SIG-M5 treated with dmso at 0.1 percent for 504 hours (cell line): Measurements from ENCODE around the gene SCYL1.

Experiments used
- DNase-seq: peaks from one replicate; lab custom pipeline; 2025; ENCODE audit not compliant: unreplicated experiment; lab: John Stamatoyannopoulos, UW

The SCYL1 gene

DNA sequence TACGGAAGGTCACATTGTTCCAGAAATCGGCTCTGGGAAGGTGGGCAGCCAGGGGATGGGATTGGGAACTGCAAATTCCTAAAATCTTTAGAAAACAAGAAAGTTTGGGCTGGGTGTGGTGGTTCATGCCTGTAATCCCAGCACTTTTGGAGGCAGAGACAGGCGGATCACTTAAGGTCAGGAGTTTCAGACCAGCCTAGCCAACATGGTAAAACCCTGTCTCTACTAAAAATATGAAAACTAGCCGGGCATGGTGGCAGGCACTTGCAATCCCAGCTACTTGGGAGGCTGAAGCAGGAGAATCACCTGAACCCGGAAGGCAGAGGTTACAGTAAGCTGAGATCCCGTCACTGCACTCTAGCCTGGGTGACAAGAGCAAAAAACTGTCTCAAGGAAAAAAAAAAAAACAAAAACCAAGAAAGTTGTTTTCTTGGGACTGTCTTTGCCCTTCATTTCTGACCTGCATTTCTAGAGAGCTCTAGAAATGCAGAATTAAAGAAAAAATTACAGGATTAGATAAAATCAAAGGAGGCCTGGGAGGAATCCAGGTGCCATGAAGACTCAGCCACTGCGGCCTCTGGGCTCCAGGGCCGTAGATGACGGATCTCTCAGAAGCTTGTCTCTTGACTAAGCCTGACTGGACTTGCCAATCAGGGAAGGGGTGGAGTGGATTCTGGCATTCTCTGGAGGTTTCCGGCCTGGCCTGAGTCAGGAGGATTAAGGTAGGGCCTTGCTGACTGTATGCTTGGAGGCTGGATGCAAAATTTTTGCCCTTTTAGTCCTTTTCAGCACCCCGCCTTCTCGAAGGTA, 31.3 kb upstream of the SCYL1 start:
- no peak for DNase-seq

DNA sequence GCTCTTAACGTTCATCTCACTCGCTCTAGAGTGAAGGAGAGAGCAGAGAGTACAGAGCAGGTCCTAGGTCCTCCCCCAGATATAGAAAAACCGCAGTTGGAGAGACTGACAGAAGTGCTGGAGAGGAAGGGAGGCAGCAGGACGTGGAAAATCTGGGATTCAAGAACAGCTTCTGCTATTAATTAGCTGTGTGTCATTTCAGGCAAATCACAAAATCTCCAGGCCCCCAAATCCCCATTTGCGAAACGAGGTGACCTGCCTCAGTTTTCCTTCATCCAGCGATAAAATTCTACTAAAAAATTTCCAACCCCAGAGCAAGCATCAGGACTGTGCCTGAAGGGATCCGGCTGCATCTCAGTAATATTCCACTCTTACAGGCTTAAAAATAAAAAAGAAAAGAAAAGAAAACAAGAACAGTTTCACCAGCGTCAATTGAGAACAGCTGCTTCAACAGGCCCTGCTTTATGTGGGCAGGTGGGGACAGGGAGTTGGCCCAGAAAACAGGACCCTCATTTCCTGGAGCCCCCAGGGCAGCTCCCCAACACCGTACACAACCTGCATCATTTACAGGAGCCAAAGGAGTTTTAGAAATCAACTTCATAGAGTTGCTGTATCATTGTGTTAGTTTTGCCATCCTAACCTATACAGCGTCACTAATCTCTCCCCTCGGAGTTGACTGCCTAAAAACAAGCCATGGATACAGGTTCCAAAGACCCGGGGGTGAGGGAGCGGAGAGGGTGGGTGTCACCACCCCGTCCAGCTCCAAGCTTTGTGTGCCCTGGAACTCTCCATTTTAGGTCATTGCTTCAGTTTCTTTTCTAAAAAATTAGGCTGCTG, 28.4 kb upstream of the SCYL1 start:
- no peak for DNase-seq

DNA sequence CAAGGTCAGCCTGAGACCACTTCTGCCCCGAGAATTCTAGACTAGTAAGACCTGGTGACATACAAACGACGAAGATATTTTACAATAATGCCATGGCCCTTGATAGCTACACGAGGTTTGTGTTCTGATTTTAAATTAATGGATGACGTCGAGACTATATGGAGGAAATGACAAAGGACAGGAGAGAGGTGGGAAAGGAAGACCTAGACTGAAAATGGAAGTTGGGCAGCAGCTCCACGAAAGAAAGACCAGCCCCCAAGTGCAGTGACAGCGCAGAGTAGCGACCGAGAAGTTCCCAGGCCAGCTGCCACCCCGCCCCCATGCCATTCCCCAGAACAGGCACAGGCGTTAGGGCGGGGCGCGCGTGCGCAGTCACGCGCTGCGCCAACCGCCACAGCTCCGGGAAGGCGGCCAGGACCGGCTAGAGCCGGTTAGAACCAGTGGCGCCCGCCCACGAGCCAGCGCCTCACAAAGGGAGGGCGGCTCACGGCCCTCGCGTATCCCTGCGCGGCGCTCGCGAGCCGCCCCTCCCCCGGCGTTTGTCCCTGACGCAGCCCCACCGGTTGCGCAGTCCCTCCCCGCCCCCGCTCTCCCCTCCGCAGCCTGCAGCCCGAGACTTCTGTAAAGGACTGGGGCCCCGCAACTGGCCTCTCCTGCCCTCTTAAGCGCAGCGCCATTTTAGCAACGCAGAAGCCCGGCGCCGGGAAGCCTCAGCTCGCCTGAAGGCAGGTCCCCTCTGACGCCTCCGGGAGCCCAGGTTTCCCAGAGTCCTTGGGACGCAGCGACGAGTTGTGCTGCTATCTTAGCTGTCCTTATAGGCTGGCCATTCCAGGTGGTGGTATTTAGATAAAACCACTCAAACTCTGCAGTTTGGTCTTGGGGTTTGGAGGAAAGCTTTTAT, 27.5 kb upstream of the SCYL1 start:
- DNase-seq = peak; percentile 99

DNA sequence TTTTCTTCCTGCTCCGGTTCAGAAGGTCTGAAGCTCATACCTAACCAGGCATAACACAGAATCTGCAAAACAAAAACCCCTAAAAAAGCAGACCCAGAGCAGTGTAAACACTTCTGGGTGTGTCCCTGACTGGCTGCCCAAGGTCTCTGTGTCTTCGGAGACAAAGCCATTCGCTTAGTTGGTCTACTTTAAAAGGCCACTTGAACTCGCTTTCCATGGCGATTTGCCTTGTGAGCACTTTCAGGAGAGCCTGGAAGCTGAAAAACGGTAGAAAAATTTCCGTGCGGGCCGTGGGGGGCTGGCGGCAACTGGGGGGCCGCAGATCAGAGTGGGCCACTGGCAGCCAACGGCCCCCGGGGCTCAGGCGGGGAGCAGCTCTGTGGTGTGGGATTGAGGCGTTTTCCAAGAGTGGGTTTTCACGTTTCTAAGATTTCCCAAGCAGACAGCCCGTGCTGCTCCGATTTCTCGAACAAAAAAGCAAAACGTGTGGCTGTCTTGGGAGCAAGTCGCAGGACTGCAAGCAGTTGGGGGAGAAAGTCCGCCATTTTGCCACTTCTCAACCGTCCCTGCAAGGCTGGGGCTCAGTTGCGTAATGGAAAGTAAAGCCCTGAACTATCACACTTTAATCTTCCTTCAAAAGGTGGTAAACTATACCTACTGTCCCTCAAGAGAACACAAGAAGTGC, 26.7 kb upstream of the SCYL1 start:
- peak; percentile 74 for DNase-seq

DNA sequence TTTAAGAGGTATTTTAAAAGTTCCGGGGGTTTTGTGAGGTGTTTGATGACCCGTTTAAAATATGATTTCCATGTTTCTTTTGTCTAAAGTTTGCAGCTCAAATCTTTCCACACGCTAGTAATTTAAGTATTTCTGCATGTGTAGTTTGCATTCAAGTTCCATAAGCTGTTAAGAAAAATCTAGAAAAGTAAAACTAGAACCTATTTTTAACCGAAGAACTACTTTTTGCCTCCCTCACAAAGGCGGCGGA, 26.2 kb upstream of the SCYL1 start:
- no peak for DNase-seq

DNA sequence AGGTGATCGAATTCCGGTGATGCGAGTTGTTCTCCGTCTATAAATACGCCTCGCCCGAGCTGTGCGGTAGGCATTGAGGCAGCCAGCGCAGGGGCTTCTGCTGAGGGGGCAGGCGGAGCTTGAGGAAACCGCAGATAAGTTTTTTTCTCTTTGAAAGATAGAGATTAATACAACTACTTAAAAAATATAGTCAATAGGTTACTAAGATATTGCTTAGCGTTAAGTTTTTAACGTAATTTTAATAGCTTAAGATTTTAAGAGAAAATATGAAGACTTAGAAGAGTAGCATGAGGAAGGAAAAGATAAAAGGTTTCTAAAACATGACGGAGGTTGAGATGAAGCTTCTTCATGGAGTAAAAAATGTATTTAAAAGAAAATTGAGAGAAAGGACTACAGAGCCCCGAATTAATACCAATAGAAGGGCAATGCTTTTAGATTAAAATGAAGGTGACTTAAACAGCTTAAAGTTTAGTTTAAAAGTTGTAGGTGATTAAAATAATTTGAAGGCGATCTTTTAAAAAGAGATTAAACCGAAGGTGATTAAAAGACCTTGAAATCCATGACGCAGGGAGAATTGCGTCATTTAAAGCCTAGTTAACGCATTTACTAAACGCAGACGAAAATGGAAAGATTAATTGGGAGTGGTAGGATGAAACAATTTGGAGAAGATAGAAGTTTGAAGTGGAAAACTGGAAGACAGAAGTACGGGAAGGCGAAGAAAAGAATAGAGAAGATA, 25.7 kb upstream of the SCYL1 start, which contains the start of gene MALAT1:
Gene MALAT1, plus strand, starts transcription at position 69 of the 736 bp plus-strand sequence.
- peak; percentile 89 for DNase-seq

DNA sequence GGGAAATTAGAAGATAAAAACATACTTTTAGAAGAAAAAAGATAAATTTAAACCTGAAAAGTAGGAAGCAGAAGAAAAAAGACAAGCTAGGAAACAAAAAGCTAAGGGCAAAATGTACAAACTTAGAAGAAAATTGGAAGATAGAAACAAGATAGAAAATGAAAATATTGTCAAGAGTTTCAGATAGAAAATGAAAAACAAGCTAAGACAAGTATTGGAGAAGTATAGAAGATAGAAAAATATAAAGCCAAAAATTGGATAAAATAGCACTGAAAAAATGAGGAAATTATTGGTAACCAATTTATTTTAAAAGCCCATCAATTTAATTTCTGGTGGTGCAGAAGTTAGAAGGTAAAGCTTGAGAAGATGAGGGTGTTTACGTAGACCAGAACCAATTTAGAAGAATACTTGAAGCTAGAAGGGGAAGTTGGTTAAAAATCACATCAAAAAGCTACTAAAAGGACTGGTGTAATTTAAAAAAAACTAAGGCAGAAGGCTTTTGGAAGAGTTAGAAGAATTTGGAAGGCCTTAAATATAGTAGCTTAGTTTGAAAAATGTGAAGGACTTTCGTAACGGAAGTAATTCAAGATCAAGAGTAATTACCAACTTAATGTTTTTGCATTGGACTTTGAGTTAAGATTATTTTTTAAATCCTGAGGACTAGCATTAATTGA, 25.0 kb upstream of the SCYL1 start:
- peak; percentile 59 for DNase-seq

DNA sequence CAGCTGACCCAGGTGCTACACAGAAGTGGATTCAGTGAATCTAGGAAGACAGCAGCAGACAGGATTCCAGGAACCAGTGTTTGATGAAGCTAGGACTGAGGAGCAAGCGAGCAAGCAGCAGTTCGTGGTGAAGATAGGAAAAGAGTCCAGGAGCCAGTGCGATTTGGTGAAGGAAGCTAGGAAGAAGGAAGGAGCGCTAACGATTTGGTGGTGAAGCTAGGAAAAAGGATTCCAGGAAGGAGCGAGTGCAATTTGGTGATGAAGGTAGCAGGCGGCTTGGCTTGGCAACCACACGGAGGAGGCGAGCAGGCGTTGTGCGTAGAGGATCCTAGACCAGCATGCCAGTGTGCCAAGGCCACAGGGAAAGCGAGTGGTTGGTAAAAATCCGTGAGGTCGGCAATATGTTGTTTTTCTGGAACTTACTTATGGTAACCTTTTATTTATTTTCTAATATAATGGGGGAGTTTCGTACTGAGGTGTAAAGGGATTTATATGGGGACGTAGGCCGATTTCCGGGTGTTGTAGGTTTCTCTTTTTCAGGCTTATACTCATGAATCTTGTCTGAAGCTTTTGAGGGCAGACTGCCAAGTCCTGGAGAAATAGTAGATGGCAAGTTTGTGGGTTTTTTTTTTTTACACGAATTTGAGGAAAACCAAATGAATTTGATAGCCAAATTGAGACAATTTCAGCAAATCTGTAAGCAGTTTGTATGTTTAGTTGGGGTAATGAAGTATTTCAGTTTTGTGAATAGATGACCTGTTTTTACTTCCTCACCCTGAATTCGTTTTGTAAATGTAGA, 24.3 kb upstream of the SCYL1 start:
- peak; percentile 62 for DNase-seq

DNA sequence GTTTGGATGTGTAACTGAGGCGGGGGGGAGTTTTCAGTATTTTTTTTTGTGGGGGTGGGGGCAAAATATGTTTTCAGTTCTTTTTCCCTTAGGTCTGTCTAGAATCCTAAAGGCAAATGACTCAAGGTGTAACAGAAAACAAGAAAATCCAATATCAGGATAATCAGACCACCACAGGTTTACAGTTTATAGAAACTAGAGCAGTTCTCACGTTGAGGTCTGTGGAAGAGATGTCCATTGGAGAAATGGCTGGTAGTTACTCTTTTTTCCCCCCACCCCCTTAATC, 23.8 kb upstream of the SCYL1 start:
- peak; percentile 49 for DNase-seq

DNA sequence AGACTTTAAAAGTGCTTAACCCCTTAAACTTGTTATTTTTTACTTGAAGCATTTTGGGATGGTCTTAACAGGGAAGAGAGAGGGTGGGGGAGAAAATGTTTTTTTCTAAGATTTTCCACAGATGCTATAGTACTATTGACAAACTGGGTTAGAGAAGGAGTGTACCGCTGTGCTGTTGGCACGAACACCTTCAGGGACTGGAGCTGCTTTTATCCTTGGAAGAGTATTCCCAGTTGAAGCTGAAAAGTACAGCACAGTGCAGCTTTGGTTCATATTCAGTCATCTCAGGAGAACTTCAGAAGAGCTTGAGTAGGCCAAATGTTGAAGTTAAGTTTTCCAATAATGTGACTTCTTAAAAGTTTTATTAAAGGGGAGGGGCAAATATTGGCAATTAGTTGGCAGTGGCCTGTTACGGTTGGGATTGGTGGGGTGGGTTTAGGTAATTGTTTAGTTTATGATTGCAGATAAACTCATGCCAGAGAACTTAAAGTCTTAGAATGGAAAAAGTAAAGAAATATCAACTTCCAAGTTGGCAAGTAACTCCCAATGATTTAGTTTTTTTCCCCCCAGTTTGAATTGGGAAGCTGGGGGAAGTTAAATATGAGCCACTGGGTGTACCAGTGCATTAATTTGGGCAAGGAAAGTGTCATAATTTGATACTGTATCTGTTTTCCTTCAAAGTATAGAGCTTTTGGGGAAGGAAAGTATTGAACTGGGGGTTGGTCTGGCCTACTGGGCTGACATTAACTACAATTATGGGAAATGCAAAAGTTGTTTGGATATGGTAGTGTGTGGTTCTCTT, 23.2 kb upstream of the SCYL1 start:
- peak; percentile 30 for DNase-seq

DNA sequence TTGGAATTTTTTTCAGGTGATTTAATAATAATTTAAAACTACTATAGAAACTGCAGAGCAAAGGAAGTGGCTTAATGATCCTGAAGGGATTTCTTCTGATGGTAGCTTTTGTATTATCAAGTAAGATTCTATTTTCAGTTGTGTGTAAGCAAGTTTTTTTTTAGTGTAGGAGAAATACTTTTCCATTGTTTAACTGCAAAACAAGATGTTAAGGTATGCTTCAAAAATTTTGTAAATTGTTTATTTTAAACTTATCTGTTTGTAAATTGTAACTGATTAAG, 22.7 kb upstream of the SCYL1 start:
- no peak for DNase-seq

DNA sequence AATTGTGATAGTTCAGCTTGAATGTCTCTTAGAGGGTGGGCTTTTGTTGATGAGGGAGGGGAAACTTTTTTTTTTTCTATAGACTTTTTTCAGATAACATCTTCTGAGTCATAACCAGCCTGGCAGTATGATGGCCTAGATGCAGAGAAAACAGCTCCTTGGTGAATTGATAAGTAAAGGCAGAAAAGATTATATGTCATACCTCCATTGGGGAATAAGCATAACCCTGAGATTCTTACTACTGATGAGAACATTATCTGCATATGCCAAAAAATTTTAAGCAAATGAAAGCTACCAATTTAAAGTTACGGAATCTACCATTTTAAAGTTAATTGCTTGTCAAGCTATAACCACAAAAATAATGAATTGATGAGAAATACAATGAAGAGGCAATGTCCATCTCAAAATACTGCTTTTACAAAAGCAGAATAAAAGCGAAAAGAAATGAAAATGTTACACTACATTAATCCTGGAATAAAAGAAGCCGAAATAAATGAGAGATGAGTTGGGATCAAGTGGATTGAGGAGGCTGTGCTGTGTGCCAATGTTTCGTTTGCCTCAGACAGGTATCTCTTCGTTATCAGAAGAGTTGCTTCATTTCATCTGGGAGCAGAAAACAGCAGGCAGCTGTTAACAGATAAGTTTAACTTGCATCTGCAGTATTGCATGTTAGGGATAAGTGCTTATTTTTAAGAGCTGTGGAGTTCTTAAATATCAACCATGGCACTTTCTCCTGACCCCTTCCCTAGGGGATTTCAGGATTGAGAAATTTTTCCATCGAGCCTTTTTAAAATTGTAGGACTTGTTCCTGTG, 22.1 kb upstream of the SCYL1 start:
- DNase-seq = peak; percentile 44

DNA sequence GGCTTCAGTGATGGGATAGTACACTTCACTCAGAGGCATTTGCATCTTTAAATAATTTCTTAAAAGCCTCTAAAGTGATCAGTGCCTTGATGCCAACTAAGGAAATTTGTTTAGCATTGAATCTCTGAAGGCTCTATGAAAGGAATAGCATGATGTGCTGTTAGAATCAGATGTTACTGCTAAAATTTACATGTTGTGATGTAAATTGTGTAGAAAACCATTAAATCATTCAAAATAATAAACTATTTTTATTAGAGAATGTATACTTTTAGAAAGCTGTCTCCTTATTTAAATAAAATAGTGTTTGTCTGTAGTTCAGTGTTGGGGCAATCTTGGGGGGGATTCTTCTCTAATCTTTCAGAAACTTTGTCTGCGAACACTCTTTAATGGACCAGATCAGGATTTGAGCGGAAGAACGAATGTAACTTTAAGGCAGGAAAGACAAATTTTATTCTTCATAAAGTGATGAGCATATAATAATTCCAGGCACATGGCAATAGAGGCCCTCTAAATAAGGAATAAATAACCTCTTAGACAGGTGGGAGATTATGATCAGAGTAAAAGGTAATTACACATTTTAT, 21.4 kb upstream of the SCYL1 start:
- DNase-seq = no peak

DNA sequence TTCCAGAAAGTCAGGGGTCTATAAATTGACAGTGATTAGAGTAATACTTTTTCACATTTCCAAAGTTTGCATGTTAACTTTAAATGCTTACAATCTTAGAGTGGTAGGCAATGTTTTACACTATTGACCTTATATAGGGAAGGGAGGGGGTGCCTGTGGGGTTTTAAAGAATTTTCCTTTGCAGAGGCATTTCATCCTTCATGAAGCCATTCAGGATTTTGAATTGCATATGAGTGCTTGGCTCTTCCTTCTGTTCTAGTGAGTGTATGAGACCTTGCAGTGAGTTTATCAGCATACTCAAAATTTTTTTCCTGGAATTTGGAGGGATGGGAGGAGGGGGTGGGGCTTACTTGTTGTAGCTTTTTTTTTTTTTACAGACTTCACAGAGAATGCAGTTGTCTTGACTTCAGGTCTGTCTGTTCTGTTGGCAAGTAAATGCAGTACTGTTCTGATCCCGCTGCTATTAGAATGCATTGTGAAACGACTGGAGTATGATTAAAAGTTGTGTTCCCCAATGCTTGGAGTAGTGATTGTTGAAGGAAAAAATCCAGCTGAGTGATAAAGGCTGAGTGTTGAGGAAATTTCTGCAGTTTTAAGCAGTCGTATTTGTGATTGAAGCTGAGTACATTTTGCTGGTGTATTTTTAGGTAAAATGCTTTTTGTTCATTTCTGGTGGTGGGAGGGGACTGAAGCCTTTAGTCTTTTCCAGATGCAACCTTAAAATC, 20.8 kb upstream of the SCYL1 start:
- no peak for DNase-seq

DNA sequence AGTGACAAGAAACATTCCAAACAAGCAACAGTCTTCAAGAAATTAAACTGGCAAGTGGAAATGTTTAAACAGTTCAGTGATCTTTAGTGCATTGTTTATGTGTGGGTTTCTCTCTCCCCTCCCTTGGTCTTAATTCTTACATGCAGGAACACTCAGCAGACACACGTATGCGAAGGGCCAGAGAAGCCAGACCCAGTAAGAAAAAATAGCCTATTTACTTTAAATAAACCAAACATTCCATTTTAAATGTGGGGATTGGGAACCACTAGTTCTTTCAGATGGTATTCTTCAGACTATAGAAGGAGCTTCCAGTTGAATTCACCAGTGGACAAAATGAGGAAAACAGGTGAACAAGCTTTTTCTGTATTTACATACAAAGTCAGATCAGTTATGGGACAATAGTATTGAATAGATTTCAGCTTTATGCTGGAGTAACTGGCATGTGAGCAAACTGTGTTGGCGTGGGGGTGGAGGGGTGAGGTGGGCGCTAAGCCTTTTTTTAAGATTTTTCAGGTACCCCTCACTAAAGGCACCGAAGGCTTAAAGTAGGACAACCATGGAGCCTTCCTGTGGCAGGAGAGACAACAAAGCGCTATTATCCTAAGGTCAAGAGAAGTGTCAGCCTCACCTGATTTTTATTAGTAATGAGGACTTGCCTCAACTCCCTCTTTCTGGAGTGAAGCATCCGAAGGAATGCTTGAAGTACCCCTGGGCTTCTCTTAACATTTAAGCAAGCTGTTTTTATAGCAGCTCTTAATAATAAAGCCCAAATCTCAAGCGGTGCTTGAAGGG, 20.0 kb upstream of the SCYL1 start:
- DNase-seq = no peak
